GM18505 (cell line): ENCODE measurements around the gene TBC1D24.
"Not testable (repeated sequence)": the region's sequence is repeated elsewhere in the genome, so short reads cannot be mapped to it uniquely, and the experiment has no call there.

Experiments
- ATAC-seq: cut with Tn5 transposase; IDR thresholded peaks from one replicate; pipeline ENCODE4 v1.9.1; 2021; ENCODE audit not compliant: unreplicated experiment
- POLR2A ChIP-seq: IDR thresholded peaks from 4 replicates; pipeline ENCODE4 v1.6.1; 2011; ENCODE audit warnings: borderline replicate concordance; ENCODE audit not compliant: insufficient read depth, insufficient read length; ENCODE audit errors: extremely low read depth

TBC1D24 gene

DNA sequence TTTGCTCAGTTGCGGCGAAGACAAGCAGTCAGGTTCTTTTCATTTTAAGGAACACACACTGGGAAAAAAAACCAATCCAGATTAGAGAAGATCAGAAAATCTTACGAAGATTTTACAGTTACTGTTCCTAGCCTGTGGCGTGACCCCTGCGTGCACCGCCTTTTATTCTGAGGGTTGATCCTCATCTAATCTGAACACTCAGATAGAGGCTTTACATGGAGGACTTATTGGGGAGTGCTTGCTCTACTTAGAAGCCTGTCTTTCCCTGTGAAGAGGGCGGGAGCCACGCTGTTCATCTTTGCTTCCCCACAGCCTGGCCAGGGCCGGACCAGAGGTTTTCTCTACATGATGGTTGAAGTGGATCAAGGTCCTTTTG lies 1.4 kb downstream of the TBC1D24 start:
- no peak for TF ChIP-seq POLR2A
- no peak for ATAC-seq

- no peak for TF ChIP-seq POLR2A
- ATAC-seq: no peak
These were observed 1.8 kb downstream of the TBC1D24 start for GRCh38 chr16:2476741-2477140.

DNA sequence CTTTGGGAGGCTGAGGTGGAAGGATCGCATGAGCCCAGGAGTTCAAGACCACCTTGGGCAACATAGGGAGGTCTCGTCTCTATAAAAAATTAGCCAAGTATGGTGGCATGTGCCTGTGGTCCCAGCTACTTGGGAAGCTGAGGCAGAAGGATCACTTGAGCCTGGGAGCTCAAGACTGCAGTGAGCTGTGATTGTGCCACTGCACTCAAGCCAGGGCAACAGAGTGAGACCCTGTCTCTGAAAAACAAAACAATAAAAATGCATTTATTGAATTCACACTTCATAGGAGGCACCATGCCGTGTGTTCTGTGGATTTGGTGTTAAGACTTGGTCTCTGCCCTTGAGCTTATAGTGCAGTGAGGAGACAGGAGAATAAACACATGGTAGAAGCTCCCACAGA lies 2.4 kb downstream of the TBC1D24 start:
- no peak for ATAC-seq
- TF ChIP-seq POLR2A: no peak

DNA sequence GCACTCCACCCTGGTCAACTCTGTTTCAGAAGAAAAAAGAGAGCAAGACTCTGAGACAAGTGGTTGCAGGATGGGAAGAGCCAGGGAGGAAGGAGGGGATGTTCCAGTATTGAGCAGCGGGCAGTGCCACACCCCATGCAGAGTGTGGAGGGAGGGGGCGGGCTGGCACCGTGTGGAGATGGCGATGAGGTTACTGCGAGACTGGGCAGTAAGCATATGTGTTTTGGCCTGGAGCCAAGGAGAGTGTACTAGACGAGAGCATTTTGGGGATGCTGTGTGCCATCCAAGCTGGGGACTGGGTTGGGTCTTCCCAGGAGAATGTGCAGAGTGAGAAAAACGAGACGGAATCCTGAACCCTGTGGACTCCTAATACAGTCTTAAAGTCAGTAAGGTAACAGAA lies 3.4 kb downstream of the TBC1D24 start:
- TF ChIP-seq POLR2A: no peak
- ATAC-seq: no peak

GRCh38 chr16:2479996-2480395 lies 5.1 kb downstream of the TBC1D24 start:
- not testable (repeated sequence) for ATAC-seq

DNA sequence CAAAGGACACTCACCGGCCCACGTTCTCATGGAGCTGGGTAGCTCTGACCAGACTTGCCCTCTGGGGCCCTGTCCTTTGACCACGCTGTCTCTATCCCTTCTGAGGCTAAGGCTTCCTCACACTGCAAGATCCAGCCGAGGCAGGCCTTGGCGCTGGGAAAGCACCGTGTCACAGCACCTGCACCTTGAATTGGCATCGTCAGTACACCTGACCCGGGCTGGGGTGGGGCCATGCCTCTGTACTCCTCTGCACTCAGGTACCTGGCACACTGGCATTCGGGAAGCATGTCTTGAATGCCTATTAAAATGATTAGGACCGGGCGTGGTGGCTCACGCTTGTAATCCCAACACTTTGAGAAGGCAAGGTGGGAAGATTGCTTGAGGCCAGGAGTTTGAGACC lies 6.0 kb downstream of the TBC1D24 start:
- no peak for ATAC-seq
- no peak for TF ChIP-seq POLR2A

- no peak for ATAC-seq
- TF ChIP-seq POLR2A: no peak
These were observed 6.7 kb downstream of the TBC1D24 start for GRCh38 chr16:2481676-2482075.

GRCh38 chr16:2482249-2482648 lies 7.3 kb downstream of the TBC1D24 start:
- TF ChIP-seq POLR2A: no peak
- ATAC-seq: no peak

DNA sequence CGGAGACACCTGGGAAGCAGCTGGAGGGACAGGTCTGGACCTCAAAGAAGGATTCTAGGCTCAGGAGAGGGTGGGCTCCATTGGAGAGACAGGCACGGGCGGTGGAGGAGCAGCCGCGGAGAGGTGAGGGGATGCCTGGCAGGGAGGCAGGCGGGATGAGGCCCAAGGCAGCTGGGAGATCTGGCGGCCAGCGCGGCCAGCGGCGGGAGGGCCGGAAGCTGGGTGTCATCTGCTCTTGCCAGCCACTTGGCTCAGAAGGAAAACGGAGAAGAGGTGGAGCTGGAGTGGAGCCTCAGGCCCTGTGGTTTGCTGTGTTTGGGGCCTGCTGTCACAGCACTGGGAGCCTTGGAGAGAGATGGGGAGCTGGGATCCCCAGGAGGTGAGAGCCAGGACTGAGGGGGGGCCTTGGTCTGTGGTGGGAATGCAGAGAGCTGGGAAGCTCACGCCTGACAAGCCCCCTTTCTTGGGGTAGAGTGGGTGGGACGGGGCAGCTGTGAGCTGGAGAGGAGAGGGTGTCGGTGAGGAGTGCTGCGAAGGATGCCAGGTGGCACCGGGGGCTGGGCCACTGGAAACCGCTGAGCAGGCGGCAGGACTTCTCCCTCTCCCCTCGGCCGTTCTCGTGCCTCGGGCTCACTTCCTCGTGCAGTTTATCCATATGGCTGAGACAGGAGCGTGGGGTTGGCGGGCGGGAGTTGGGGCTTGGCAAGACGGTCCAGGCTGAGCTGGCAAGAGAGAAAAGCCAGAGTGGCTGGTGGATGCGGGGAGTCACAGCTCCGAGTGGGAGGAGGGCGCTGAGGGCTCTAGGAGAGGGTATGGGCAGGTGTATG lies 8.0 kb downstream of the TBC1D24 start:
- TF ChIP-seq POLR2A: no peak
- ATAC-seq: no peak

DNA sequence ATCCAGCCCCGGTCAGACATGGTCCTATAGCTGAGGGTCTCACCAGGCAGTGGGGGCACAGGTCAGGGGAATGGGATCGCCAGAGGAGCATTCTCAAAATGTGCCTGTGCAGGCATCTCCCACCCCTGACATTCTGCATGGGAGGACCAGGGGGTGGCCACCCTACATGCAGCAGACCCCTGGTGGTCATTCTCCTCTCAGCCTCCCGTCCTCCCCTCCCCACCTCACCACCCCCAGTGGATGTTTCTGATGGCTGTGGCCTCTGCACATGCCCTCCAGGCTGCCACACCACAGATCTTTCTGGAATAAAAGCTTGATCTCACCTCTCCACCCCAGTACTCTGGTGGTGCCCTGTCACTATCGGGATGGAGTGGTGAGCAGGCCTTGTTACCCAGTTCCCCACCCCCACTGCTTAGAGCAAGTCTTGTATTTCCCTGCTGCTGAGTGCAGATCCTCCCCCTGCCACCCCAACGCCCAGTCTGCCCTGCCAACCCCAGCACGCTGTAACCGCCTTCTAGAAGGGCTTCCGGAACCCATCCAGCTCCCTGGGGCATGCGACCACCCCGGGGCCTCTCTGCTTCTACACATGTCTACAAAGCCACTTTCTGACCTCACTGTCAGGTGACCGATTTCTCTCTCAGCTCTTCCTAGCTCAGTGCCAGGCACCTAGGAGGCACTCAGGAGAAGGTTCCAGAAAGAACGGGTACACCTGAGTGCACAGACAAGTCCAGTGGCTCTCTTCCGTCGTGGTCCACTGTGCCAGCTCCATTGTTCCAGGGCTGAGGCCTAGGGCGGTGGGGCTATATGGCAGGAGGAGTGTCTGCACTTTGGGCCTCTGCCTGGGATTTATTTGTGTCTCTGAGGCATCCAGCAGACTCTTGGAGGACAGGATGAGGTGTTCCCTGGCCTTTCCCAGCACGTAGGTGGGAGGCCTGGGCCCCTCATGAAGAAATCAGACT lies 9.3 kb downstream of the TBC1D24 start:
- ATAC-seq: no peak
- TF ChIP-seq POLR2A: no peak

GRCh38 chr16:2484898-2485508 lies 10.1 kb downstream of the TBC1D24 start:
- ATAC-seq: no peak
- no peak for TF ChIP-seq POLR2A

- ATAC-seq: no peak
- no peak for TF ChIP-seq POLR2A
These were observed 11.0 kb downstream of the TBC1D24 start for GRCh38 chr16:2485811-2486507.
